HUES48 (cell line): ENCODE measurements around the gene LY6G6D.
A peak's percentile ranks its signal among the peaks of the same experiment; 100 is the strongest.

Experiments used
- H3K27ac ChIP-seq: one replicate; pipeline ENCODE4 v1.7.0; 2013; ENCODE audit warnings: low read depth, low read length, inconsistent platforms
- H3K27me3 ChIP-seq: 2 replicates; pipeline ENCODE4 v1.6.1; 2013; ENCODE audit warnings: mild to moderate bottlenecking, low read length; ENCODE audit not compliant: control insufficient read depth, insufficient read depth
- H3K36me3 ChIP-seq: 2 replicates; pipeline ENCODE4 v1.6.1; 2013; ENCODE audit warnings: low read length; ENCODE audit not compliant: control insufficient read depth, insufficient read depth
- H3K4me1 ChIP-seq: 2 replicates; pipeline ENCODE4 v1.6.1; 2013; ENCODE audit warnings: mild to moderate bottlenecking, low read length; ENCODE audit not compliant: control insufficient read depth, insufficient read depth
- H3K4me3 ChIP-seq: 2 replicates; pipeline ENCODE4 v1.5.1; 2013; ENCODE audit warnings: mild to moderate bottlenecking, low read depth, low read length
- H3K9ac ChIP-seq: 2 replicates; pipeline ENCODE4 v1.6.1; 2013; ENCODE audit warnings: mild to moderate bottlenecking, low read depth, low read length, moderate library complexity
- H3K9me3 ChIP-seq: 2 replicates; pipeline ENCODE4 v1.6.1; 2013; ENCODE audit warnings: low read length; ENCODE audit not compliant: control insufficient read depth, insufficient read depth

LY6G6D gene

GRCh38 chr6:31693535-31693934 is 21.6 kb upstream of the LY6G6D start:
- Histone ChIP-seq H3K4me1 (no peaks in the 10 kb centered on the region; the same call in 1 of the 2 replicates), H3K27ac (no peak overlapping the region), H3K27me3 (no peaks in the 10 kb centered on the region), H3K4me3 (no peak overlapping the region), H3K9ac (no peak overlapping the region), H3K9me3 (no peaks in the 10 kb centered on the region), H3K36me3 (peaks cover 72% of the 10 kb centered on the region)

GRCh38 chr6:31697555-31697954 is 17.6 kb upstream of the LY6G6D start:
- 0 out of 2 replicates have a peak, but pooled peaks cover 7% of the 10 kb centered on the region for H3K4me1 ChIP-seq
- H3K9ac ChIP-seq = no peak overlapping the region
- H3K36me3 ChIP-seq = peaks cover 52% of the 10 kb centered on the region
- no peaks in the 10 kb centered on the region for H3K9me3 ChIP-seq
- H3K27me3 ChIP-seq = no peaks in the 10 kb centered on the region
- no peak overlapping the region for H3K27ac ChIP-seq
- no peak overlapping the region for H3K4me3 ChIP-seq

- Histone ChIP-seq H3K36me3 (peaks cover 28% of the 10 kb centered on the region), H3K27ac (no peak overlapping the region), H3K4me3 (no peak overlapping the region), H3K9me3 (no peaks in the 10 kb centered on the region), H3K9ac (no peak overlapping the region), H3K4me1 (0 out of 2 replicates have a peak, but pooled peaks cover 7% of the 10 kb centered on the region), H3K27me3 (no peaks in the 10 kb centered on the region)
Measured at GRCh38 chr6:31700740-31701401, 14.3 kb upstream of the LY6G6D start.

- Histone ChIP-seq H3K36me3 (peaks cover 21% of the 10 kb centered on the region; the same call in 1 of the 2 replicates), H3K4me3 (peak overlapping the region; percentile 89), H3K9ac (peak overlapping the region; percentile 75; the same call in 1 of the 2 replicates), H3K27ac (peak overlapping the region; percentile 93), H3K4me1 (0 out of 2 replicates have a peak, but pooled peaks cover 7% of the 10 kb centered on the region), H3K27me3 (no peaks in the 10 kb centered on the region), H3K9me3 (no peaks in the 10 kb centered on the region)
Measured at GRCh38 chr6:31701666-31702404, 13.3 kb upstream of the LY6G6D start.

GRCh38 chr6:31702405-31702818 is 12.7 kb upstream of the LY6G6D start:
- H3K4me3 ChIP-seq = peak overlapping the region; percentile 89
- H3K9me3 ChIP-seq = no peaks in the 10 kb centered on the region
- H3K36me3 ChIP-seq = peaks cover 17% of the 10 kb centered on the region; the same call in 1 of the 2 replicates
- no peaks in the 10 kb centered on the region for H3K27me3 ChIP-seq
- H3K9ac ChIP-seq = peak overlapping the region; percentile 75
- H3K27ac ChIP-seq = peak overlapping the region; percentile 93
- 0 out of 2 replicates have a peak, but pooled peaks cover 7% of the 10 kb centered on the region for H3K4me1 ChIP-seq

- H3K27me3 ChIP-seq = no peaks in the 10 kb centered on the region
- no peaks in the 10 kb centered on the region for H3K9me3 ChIP-seq
- H3K9ac ChIP-seq = peak within 1 kb of the TSS; percentile 75
- H3K27ac ChIP-seq = peak within 1 kb of the TSS; percentile 93
- H3K36me3 ChIP-seq = peaks cover 17% of the 10 kb centered on the region; the same call in 1 of the 2 replicates
- 0 out of 2 replicates have a peak, but pooled peaks cover 7% of the 10 kb centered on the region for H3K4me1 ChIP-seq
- H3K4me3 ChIP-seq = peak within 1 kb of the TSS; percentile 89
Measured at GRCh38 chr6:31702819-31703716, 12.1 kb upstream of the LY6G6D start, which contains the start of gene ABHD16A. Gene ABHD16A (minus strand): TSS chr6:31703324. CDS start chr6:31703281, 43 bp downstream.

GRCh38 chr6:31705931-31706330 is 9.2 kb upstream of the LY6G6D start:
- no peaks in the 10 kb centered on the region for H3K27me3 ChIP-seq
- H3K36me3 ChIP-seq = no peaks in the 10 kb centered on the region; the same call in 1 of the 2 replicates
- no peak overlapping the region for H3K4me3 ChIP-seq
- no peaks in the 10 kb centered on the region for H3K9me3 ChIP-seq
- H3K9ac ChIP-seq = no peak overlapping the region
- H3K4me1 ChIP-seq = 0 out of 2 replicates have a peak, but pooled peaks cover 7% of the 10 kb centered on the region
- no peak overlapping the region for H3K27ac ChIP-seq

- Histone ChIP-seq H3K36me3 (no peaks in the 10 kb centered on the region), H3K27ac (no peak within 1 kb of the TSS), H3K27me3 (no peaks in the 10 kb centered on the region), H3K9ac (no peak within 1 kb of the TSS), H3K4me1 (0 out of 2 replicates have a peak, but pooled peaks cover 7% of the 10 kb centered on the region), H3K4me3 (no peak within 1 kb of the TSS), H3K9me3 (no peaks in the 10 kb centered on the region)
Measured at GRCh38 chr6:31706599-31706998, 8.5 kb upstream of the LY6G6D start, which contains the start of gene LY6G6F. Gene LY6G6F (plus strand): TSS chr6:31706866. CDS start chr6:31706907, 41 bp downstream.

GRCh38 chr6:31707701-31708100 is 7.4 kb upstream of the LY6G6D start:
- Histone ChIP-seq H3K36me3 (no peaks in the 10 kb centered on the region), H3K9ac (no peak overlapping the region), H3K4me3 (no peak overlapping the region), H3K9me3 (no peaks in the 10 kb centered on the region), H3K4me1 (no peaks in the 10 kb centered on the region), H3K27ac (no peak overlapping the region), H3K27me3 (no peaks in the 10 kb centered on the region)

GRCh38 chr6:31708224-31708623 is 6.9 kb upstream of the LY6G6D start:
- no peaks in the 10 kb centered on the region for H3K9me3 ChIP-seq

More at GRCh38 chr6:31708224-31708623, 6.9 kb upstream of the LY6G6D start:
- H3K36me3 ChIP-seq = no peaks in the 10 kb centered on the region
- H3K4me1 ChIP-seq = no peaks in the 10 kb centered on the region
- no peak overlapping the region for H3K9ac ChIP-seq
- no peak overlapping the region for H3K27ac ChIP-seq
- no peak overlapping the region for H3K4me3 ChIP-seq
- H3K27me3 ChIP-seq = no peaks in the 10 kb centered on the region
